Measurements from ENCODE around the gene CARD19. TPM values are rescaled to one million over a fixed set of nuclear protein-coding genes. Genes with fewer than 3 reads are reported as not detected.

CARD19 gene
- total RNA-seq, 1 donor from 2014 or later, result 22.6 TPM

DNA sequence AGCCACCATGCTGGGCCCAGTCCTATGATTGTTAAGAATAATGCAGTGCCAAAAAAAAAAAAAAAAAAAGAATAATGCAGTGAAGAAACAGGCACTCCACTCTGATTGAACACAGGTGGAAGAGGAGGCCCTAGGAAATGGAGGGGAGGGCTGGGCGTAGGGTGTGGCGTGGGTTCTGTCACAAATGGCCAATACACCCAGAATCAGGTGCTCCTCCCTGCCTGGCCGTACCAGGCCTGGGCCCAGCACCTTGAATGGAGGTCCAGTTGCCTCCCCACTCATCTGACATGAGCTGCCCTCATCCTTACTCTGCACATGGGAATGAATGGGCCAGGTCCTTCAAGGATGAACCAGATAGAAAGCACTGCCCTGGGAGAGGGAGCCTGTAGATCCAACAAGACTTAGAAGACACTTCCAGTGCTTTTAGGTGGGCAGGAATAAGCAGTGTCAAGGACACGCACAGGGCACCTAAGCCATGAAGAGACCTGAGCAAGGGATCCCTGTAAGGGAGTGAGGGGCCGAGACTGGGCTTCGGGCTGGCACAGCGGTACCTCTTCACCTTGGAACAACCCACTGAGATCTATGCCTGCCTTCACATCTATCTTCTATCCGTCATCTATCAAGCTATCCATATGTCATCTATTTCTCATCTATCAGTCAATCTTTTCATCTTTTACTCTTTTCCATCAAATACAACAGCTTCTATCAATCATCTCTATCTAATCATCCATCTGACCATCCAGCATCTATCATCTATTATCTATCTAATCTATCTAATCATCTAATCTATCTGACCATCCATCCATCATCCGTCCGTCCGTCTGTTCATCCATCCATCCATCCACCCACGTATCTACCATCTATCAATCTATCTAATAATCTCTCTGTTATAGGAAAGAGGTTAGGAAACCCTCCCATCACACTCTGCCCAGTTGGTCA lies 22.2 kb downstream of the CARD19 start:
- H3K4me1 Mint-ChIP-seq, result peaks cover 15% of the 10 kb centered on the region
- no peak overlapping the region for H3K4me3 Mint-ChIP-seq
- DNase-seq (ENCODE audit: low spot score in 2 of 2, unreplicated experiment in 2 of 2), result peak in 1 of 2 experiments; percentile 3
- no peaks in the 10 kb centered on the region for H3K36me3 Mint-ChIP-seq
- TF ChIP-seq, protein P1, sequence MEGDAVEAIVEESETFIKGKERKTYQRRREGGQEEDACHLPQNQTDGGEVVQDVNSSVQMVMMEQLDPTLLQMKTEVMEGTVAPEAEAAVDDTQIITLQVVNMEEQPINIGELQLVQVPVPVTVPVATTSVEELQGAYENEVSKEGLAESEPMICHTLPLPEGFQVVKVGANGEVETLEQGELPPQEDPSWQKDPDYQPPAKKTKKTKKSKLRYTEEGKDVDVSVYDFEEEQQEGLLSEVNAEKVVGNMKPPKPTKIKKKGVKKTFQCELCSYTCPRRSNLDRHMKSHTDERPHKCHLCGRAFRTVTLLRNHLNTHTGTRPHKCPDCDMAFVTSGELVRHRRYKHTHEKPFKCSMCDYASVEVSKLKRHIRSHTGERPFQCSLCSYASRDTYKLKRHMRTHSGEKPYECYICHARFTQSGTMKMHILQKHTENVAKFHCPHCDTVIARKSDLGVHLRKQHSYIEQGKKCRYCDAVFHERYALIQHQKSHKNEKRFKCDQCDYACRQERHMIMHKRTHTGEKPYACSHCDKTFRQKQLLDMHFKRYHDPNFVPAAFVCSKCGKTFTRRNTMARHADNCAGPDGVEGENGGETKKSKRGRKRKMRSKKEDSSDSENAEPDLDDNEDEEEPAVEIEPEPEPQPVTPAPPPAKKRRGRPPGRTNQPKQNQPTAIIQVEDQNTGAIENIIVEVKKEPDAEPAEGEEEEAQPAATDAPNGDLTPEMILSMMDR (IDR thresholded peaks at IDR 0.05; ENCODE audit: unreplicated experiment), result no peak
- no peaks in the 10 kb centered on the region for H3K27me3 Mint-ChIP-seq (ENCODE audit: low read depth)
- no peaks in the 10 kb centered on the region for H3K9me3 Mint-ChIP-seq
- H3K27ac Mint-ChIP-seq, result no peak overlapping the region

DNA sequence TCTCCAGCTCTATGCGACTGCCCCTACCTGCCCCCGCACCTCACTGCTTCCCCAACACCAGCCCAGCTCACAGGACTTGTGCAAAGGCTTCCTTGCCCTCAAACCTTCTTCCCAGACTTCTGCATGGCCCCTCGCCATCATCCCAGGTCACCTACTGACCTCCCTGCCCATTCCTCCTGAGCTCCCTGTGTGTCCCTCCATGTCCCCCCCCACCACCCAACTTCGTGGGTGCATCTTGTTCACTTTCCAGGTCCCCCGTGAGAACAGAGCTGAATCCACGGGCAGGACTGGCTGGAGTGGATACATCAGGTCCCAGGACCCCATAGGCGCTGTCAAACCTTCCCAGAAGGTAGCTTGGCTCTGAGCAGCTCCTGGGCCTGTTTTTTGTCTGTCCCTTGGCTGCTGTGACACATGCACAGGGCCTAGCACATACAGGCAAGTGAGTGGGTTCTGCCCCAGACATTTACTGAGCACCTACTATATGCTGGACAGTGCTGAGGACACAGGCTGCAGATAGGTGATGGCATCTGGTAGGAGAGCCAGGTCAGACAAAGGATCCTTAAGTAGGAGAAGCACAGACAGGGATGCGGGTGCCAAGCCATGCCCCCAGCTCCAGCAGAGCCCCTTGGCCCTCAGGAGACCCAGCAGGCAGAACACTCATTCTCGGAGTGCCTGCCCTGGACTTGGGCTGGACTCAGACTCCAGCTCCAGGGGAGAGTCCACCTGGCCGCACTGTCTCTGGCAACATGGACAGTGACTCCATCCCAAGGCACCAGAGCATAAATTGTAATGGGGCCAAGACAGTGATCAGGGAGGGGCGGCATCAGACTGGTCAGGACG lies 23.1 kb downstream of the CARD19 start:
- Mint-ChIP-seq H3K9me3 (no peaks in the 10 kb centered on the region), H3K4me1 (peaks cover 15% of the 10 kb centered on the region), H3K27ac (no peak overlapping the region), H3K36me3 (no peaks in the 10 kb centered on the region), H3K4me3 (no peak overlapping the region), H3K27me3 (ENCODE audit: low read depth) (no peaks in the 10 kb centered on the region)
- peak in 1 of 2 experiments; percentile 10 for DNase-seq (ENCODE audit: low spot score in 2 of 2, unreplicated experiment in 2 of 2)
- TF ChIP-seq, protein P1 (IDR thresholded peaks at IDR 0.05; ENCODE audit: unreplicated experiment), result no peak

DNA sequence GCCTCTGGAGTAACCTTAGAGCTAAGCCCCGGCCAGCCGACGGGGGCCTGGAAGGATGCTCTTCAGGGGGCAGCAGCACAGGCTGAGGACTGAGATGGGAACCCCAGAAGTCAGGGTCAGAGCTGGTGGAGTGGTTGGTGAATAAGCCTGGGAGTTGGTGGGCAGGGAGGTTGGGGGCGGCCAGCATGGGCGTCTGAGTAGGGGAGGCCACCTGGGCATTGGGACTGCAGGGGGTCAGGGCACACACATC lies 23.6 kb downstream of the CARD19 start:
- DNase-seq (ENCODE audit: low spot score in 2 of 2, unreplicated experiment in 2 of 2), result no peak
- TF ChIP-seq, protein P1 (IDR thresholded peaks at IDR 0.05; ENCODE audit: unreplicated experiment), result no peak
- H3K9me3 Mint-ChIP-seq, result no peaks in the 10 kb centered on the region
- H3K4me3 Mint-ChIP-seq, result no peak overlapping the region
- peaks cover 14% of the 10 kb centered on the region for H3K4me1 Mint-ChIP-seq
- H3K27me3 Mint-ChIP-seq (ENCODE audit: low read depth), result no peaks in the 10 kb centered on the region
- no peak overlapping the region for H3K27ac Mint-ChIP-seq
- no peaks in the 10 kb centered on the region for H3K36me3 Mint-ChIP-seq

DNA sequence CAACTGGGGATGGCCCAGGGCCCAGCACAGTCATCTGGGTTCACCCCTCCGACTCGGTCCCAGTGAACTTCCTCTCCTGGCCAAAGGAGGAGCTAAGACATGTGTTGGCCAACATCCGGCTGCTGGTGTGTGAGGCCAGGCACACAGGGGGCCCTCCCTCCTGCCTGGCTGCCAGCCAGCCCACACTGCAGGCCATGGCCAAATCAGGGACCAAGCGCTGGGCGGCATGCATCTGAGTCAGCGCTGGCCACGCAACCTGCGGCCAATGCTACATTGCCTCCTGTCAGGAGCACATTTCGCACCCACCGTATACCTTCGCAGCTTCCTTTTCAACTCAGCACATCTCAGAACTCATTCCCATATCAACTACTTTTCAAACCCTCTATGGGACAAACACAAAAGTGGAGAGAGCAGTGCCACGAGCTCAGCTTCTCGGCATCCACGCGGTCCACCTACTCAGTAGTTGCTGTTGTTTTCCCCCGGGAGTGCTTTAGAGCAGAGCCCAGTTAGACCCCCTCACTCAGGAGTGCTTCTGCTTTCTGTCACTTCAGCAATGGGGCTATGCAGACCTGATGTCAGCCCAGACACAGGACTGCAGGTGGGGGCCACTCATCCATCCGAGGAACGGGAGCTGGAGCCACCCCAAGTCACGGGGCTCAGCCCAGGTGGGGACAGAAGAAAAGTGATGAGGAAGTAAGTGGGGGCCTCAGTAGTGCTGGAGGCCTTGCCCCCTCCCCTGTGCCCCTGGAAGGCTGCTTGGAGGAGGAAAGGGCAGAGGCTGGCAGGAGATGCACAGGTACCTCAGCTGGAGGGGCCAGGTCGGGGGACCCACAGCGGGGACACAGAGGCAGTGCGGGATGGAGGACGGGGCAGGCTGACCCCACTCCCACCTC lies 24.2 kb downstream of the CARD19 start:
- Mint-ChIP-seq H3K27ac (peak overlapping the region; percentile 72), H3K4me1 (peaks cover 10% of the 10 kb centered on the region), H3K9me3 (no peaks in the 10 kb centered on the region), H3K27me3 (ENCODE audit: low read depth) (no peaks in the 10 kb centered on the region), H3K36me3 (peaks cover 4% of the 10 kb centered on the region), H3K4me3 (no peak overlapping the region)
- TF ChIP-seq, protein P1 (IDR thresholded peaks at IDR 0.05; ENCODE audit: unreplicated experiment), result no peak
- peak in 1 of 2 experiments; percentile 19 for DNase-seq (ENCODE audit: low spot score in 2 of 2, unreplicated experiment in 2 of 2)

DNA sequence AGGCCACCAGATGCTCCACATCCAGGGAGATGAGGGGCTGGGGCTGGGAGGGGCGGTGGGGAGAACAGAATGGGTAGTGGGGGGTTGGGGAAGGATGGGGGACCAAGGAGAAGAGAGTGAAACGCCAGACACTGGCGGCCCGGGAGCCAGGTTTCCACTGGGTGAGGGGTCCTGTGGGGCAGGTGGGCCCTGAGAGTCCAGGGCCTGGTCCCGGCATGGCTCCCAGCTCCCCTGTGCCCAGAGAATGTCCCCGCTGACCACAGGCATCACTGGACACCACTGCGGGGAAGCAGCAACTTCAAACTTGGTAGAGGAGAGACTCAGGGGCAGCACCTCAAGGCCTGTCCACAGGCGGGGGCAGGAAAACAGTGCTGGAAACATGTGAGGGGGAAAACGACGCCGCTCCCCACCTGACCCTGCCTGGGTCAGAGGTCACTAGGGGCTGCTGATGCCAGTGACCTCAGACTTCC lies 24.9 kb downstream of the CARD19 start:
- Mint-ChIP-seq H3K36me3 (peaks cover 4% of the 10 kb centered on the region), H3K9me3 (no peaks in the 10 kb centered on the region), H3K27me3 (ENCODE audit: low read depth) (no peaks in the 10 kb centered on the region), H3K27ac (no peak overlapping the region), H3K4me1 (peaks cover 12% of the 10 kb centered on the region), H3K4me3 (no peak overlapping the region)
- peak in 1 of 2 experiments; percentile 12 for DNase-seq (ENCODE audit: low spot score in 2 of 2, unreplicated experiment in 2 of 2)
- TF ChIP-seq, protein P1 (IDR thresholded peaks at IDR 0.05; ENCODE audit: unreplicated experiment), result no peak
